PC-3 (cell line): ENCODE measurements around the gene ELP6.

ENCODE experiments used
- EZH2 ChIP-seq: fragments of 300-600 bp; sonication (generic); IDR thresholded peaks from one replicate; pipeline ENCODE4 v1.6.1; 2017; ENCODE audit warnings: antibody characterized with exemption, mild to moderate bottlenecking, low read length; ENCODE audit not compliant: unreplicated experiment
- EZH2phosphoT487 ChIP-seq: fragments of 300-600 bp; sonication (generic); IDR thresholded peaks from 2 replicates; pipeline ENCODE4 v1.6.1; 2018; ENCODE audit warnings: mild to moderate bottlenecking, antibody characterized with exemption, low read length, borderline replicate concordance
- TF ChIP-seq, protein P1 (sequence below): fragments of 300-600 bp; sonication (generic); conservative IDR thresholded peaks from 2 replicates; pipeline ENCODE4 v1.5.1; 2017; ENCODE audit warnings: antibody characterized with exemption, low read depth, mild to moderate bottlenecking, low read length

DNA sequence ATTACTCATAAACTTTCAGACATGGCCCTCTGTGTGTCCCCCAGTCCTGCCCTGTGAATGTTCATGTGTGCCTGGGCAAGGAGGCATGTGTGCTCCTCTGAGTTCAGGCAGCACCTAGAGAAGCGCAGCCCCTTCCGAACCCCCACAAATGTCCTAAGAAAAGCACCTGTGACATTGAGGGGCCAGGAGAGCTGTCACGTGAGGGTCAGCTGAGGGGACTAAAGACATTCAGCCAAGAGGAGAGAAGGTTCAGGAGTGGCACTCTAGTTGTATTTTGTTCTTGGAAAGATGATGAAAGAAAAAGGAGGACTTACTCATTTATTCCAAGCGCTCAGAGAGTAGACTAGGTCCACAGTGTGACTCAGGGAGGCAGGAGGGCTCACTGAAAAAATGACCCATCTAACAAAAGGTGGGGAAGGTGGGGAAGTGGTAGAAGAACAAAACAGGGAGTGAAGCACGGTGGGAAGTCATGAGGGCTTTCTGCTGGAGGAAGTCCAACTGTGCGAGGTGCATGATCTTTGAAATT is 28.1 kb upstream of the ELP6 start:
- TF ChIP-seq, protein P1, sequence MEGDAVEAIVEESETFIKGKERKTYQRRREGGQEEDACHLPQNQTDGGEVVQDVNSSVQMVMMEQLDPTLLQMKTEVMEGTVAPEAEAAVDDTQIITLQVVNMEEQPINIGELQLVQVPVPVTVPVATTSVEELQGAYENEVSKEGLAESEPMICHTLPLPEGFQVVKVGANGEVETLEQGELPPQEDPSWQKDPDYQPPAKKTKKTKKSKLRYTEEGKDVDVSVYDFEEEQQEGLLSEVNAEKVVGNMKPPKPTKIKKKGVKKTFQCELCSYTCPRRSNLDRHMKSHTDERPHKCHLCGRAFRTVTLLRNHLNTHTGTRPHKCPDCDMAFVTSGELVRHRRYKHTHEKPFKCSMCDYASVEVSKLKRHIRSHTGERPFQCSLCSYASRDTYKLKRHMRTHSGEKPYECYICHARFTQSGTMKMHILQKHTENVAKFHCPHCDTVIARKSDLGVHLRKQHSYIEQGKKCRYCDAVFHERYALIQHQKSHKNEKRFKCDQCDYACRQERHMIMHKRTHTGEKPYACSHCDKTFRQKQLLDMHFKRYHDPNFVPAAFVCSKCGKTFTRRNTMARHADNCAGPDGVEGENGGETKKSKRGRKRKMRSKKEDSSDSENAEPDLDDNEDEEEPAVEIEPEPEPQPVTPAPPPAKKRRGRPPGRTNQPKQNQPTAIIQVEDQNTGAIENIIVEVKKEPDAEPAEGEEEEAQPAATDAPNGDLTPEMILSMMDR = no peak
- TF ChIP-seq EZH2 = no peak
- TF ChIP-seq EZH2phosphoT487 = no peak
